H1 (cell line): ENCODE measurements around the gene CALHM2.

ENCODE experiments used
- CBX5 ChIP-seq: fragments of 300-800, 300-1000 bp; sonication (generic); IDR thresholded peaks from 2 replicates; pipeline ENCODE4 v1.7.1; 2016; ENCODE audit warnings: antibody characterized with exemption, low read length, low read depth
- JUND ChIP-seq: IDR thresholded peaks from 2 replicates; pipeline ENCODE4 v1.6.1; 2011; ENCODE audit warnings: mild to moderate bottlenecking, improper control_type of control experiment, low read length
- POLR2AphosphoS5 ChIP-seq: IDR thresholded peaks from 2 replicates; pipeline ENCODE4 v1.6.1; 2011; ENCODE audit warnings: low read depth, low read length
- RFX5 ChIP-seq: IDR thresholded peaks from 2 replicates; pipeline ENCODE4 v1.6.1; 2011; ENCODE audit warnings: low read depth, low read length, improper control_type of control experiment, borderline replicate concordance

DNA sequence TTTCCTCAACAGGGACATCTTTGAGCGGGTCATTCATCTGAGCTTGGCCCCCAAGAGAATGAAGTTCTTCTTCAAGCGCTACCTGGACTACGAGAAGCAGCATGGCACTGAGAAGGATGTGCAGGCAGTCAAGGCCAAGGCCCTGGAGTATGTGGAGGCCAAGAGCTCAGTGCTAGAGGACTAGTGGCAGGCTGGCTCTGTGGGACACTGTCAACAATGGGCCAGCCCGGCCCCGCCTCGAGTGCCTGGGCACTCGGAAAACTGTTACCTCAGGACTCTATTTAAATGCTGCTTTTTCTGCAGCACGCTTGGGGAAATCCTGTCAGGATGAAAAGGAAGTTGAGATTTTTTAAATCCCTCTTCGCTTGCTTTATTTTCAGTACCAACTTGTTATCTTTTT, 6.8 kb downstream of the CALHM2 start:
- TF ChIP-seq JUND (no peak), RFX5 (no peak), POLR2AphosphoS5 (no peak), CBX5 (no peak)
